Measurements from ENCODE around the gene STEAP3. TPM values are rescaled to one million over a fixed set of nuclear protein-coding genes. Genes with fewer than 3 reads are reported as not detected.
A peak's percentile ranks its signal among the peaks of the same experiment; 100 is the strongest.

Gene STEAP3
- total RNA-seq, 1 donor from 2014 or later, result 8.9 TPM

GRCh38 chr2:119224391-119225104, 914 bp downstream of the STEAP3 start:
- peaks cover 0 to 3% (median 0%) of the 10 kb centered on the region in 3 donors for H3K27me3 ChIP-seq (ENCODE audit: control insufficient read depth in 3 of 3, insufficient read depth in 3 of 3, low read length in 3 of 3)
- H3K4me3 ChIP-seq (ENCODE audit: low read length in 3 of 3), result peak overlapping the region; percentile 61 to 82 (median 79)
- peak overlapping the region; percentile 89 for H3K27ac ChIP-seq (ENCODE audit: low read depth, low read length)
- H3K36me3 ChIP-seq (ENCODE audit: control insufficient read depth in 3 of 3, insufficient read depth in 3 of 3, low read length in 3 of 3), result peaks cover 0 to 5% (median 0%) of the 10 kb centered on the region in 3 donors
- no peaks in the 10 kb centered on the region for H3K9me3 ChIP-seq (ENCODE audit: control insufficient read depth in 3 of 3, low read length in 3 of 3)
- peak overlapping the region; percentile 65 to 95 (median 88) for H3K9ac ChIP-seq (ENCODE audit: low read depth in 1 of 3, low read length in 3 of 3)
- H3K4me1 ChIP-seq (ENCODE audit: control insufficient read depth in 3 of 3, insufficient read depth in 3 of 3, low read length in 3 of 3), result peaks cover 38 to 63% (median 40%) of the 10 kb centered on the region in 3 donors

DNA sequence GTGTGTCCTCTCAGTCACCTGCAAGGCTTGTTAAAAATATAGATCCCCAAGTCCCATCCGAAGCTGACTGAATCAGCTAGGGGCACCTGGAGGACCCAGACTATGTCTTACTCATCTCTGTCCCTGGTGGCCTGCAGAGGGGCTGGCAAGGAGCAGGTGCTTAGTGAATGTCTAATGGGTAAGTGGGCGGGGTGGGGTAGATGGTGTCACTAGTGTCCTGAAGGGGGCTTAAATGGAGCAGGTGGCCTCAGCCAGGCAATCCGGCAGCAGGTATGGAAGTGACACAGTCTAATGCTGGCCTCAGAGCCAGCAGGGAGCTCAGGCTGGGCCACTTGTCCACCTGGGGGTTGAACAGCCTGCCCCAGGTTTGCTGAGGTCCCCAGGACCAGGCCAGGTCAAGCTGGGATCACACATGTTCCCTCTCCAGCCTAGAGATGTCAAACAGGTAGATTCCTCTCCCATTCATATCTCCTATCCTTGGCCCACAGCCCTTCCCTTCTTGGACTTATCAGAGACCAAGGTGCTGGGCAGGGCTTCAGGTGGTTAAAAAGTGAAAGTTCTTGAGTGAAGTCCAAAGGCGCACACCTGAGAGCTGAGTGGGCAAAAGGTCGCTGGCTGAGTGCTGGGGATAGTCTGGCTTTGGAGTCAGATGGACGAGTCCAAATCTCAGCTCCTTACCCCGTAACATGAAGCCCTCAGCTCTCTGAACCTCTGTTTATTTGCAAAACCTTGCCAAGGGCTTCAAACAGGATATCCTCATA, 1.7 kb downstream of the STEAP3 start:
- peaks cover 45 to 70% (median 47%) of the 10 kb centered on the region in 3 donors for H3K4me1 ChIP-seq (ENCODE audit: control insufficient read depth in 3 of 3, insufficient read depth in 3 of 3, low read length in 3 of 3)
- H3K36me3 ChIP-seq (ENCODE audit: control insufficient read depth in 3 of 3, insufficient read depth in 3 of 3, low read length in 3 of 3), result peaks cover 0 to 5% (median 0%) of the 10 kb centered on the region in 3 donors
- no peaks in the 10 kb centered on the region for H3K9me3 ChIP-seq (ENCODE audit: control insufficient read depth in 3 of 3, low read length in 3 of 3)
- peak overlapping the region; percentile 66 to 95 (median 88) for H3K9ac ChIP-seq (ENCODE audit: low read depth in 1 of 3, low read length in 3 of 3)
- peak overlapping the region; percentile 89 for H3K27ac ChIP-seq (ENCODE audit: low read depth, low read length)
- peak overlapping the region; percentile 48 to 79 (median 52) for H3K4me3 ChIP-seq (ENCODE audit: low read length in 3 of 3)
- H3K27me3 ChIP-seq (ENCODE audit: control insufficient read depth in 3 of 3, insufficient read depth in 3 of 3, low read length in 3 of 3), result peaks cover 0 to 3% (median 0%) of the 10 kb centered on the region in 3 donors

DNA sequence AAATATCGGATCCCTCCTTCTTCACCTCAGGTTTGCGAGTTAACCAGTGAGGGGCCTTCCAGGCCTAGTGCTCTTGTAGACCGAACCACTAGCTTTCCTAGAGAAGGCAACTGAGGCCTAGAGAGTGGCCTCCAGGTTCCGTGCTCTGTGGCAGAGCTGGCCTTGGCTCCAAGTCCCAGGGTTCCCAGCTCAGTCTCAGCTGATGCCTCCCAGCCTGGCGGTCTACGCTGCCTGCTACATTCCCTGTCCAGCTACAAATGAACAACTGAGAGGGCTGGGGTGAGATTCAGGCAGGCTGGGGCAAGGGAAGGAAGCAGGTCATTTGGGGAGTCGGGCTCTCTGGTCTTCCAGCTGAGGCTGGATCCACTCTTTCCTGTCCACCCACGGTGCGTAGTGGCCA, 2.3 kb downstream of the STEAP3 start:
- H3K27me3 ChIP-seq (ENCODE audit: control insufficient read depth in 3 of 3, insufficient read depth in 3 of 3, low read length in 3 of 3), result peaks cover 0 to 3% (median 0%) of the 10 kb centered on the region in 3 donors
- no peaks in the 10 kb centered on the region for H3K9me3 ChIP-seq (ENCODE audit: control insufficient read depth in 3 of 3, low read length in 3 of 3)
- peak overlapping the region; percentile 4 for H3K27ac ChIP-seq (ENCODE audit: low read depth, low read length)
- peaks cover 51 to 76% (median 54%) of the 10 kb centered on the region in 3 donors for H3K4me1 ChIP-seq (ENCODE audit: control insufficient read depth in 3 of 3, insufficient read depth in 3 of 3, low read length in 3 of 3)
- H3K4me3 ChIP-seq (ENCODE audit: low read length in 3 of 3), result peak overlapping the region; percentile 35 to 79 (median 48)
- H3K9ac ChIP-seq (ENCODE audit: low read depth in 1 of 3, low read length in 3 of 3), result peak overlapping the region in 2 of 3 donors; percentile 66 to 95
- peaks cover 0 to 5% (median 0%) of the 10 kb centered on the region in 3 donors for H3K36me3 ChIP-seq (ENCODE audit: control insufficient read depth in 3 of 3, insufficient read depth in 3 of 3, low read length in 3 of 3)

DNA sequence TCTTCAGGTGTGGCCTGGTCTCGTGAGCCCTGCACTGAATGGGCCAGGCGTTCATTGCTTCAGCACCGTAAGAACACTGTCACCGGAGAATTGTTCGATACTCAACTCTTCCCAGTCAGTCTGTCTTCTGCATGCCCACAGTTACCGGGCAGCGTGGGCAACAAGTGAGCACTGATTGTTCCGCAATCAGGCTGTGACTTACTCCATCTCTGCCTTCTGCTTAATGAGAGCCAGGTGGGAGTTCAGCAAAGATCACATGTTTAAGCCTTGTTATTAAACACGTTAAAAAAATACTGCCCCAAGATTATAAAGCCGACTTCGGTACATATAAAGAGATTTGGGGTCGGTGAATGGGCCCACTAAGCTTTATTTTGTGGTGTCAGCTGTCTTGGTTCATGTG, 3.7 kb downstream of the STEAP3 start:
- Histone ChIP-seq H3K36me3 (ENCODE audit: control insufficient read depth in 3 of 3, insufficient read depth in 3 of 3, low read length in 3 of 3) (peaks cover 0 to 5% (median 0%) of the 10 kb centered on the region in 3 donors), H3K27me3 (ENCODE audit: control insufficient read depth in 3 of 3, insufficient read depth in 3 of 3, low read length in 3 of 3) (peaks cover 0 to 3% (median 0%) of the 10 kb centered on the region in 3 donors), H3K4me3 (ENCODE audit: low read length in 3 of 3) (no peak overlapping the region), H3K9ac (ENCODE audit: low read depth in 1 of 3, low read length in 3 of 3) (no peak overlapping the region), H3K4me1 (ENCODE audit: control insufficient read depth in 3 of 3, insufficient read depth in 3 of 3, low read length in 3 of 3) (peaks cover 58 to 88% (median 64%) of the 10 kb centered on the region in 3 donors), H3K27ac (ENCODE audit: low read depth, low read length) (no peak overlapping the region), H3K9me3 (ENCODE audit: control insufficient read depth in 3 of 3, low read length in 3 of 3) (no peaks in the 10 kb centered on the region)

DNA sequence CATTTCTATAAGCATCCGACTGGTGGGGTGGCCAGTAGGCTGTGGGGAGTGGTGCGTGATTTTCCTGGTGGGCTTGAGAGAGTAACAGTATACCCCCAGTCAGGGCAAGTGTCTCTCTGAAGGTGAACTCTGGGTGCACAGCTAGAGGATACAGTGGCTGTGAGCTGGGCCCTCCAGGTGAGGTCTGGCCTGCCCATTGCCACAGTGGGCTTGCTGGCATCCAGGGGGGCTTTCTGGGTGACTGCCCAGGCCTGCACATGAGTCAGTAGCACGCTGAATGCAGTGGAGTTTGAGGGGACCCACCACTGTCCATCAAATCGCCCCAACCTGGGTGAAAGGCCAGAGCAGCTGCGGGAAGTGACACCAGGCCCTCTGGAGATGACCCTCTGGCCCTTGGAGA, 4.5 kb downstream of the STEAP3 start:
- no peaks in the 10 kb centered on the region for H3K9me3 ChIP-seq (ENCODE audit: control insufficient read depth in 3 of 3, low read length in 3 of 3)
- peaks cover 0 to 3% (median 0%) of the 10 kb centered on the region in 3 donors for H3K27me3 ChIP-seq (ENCODE audit: control insufficient read depth in 3 of 3, insufficient read depth in 3 of 3, low read length in 3 of 3)
- H3K9ac ChIP-seq (ENCODE audit: low read depth in 1 of 3, low read length in 3 of 3), result peak overlapping the region in 1 of 3 donors; percentile 50
- no peak overlapping the region for H3K27ac ChIP-seq (ENCODE audit: low read depth, low read length)
- H3K4me3 ChIP-seq (ENCODE audit: low read length in 3 of 3), result no peak overlapping the region
- peaks cover 0 to 5% (median 0%) of the 10 kb centered on the region in 3 donors for H3K36me3 ChIP-seq (ENCODE audit: control insufficient read depth in 3 of 3, insufficient read depth in 3 of 3, low read length in 3 of 3)
- peaks cover 63 to 92% (median 71%) of the 10 kb centered on the region in 3 donors for H3K4me1 ChIP-seq (ENCODE audit: control insufficient read depth in 3 of 3, insufficient read depth in 3 of 3, low read length in 3 of 3)

DNA sequence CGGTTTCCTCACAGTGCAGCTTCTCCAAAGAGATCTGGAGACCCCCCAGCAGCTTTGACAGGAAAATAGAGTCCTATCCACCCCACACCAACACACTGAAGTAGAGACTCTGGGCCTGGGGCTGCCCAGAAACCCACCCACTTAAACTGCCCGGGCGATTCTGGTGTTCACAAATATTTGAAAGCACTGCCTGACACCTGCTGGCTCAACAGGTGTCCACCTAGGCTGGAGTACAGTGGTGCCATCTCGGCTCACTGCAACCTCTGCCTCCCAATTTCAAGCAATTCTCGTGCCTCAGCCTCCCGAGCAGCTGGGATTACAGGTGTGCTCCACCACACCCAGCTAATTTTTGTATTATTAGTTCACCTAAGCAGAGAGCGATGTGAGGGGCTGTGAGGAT, 5.3 kb downstream of the STEAP3 start:
- Histone ChIP-seq H3K27ac (ENCODE audit: low read depth, low read length) (peak overlapping the region; percentile 17), H3K4me1 (ENCODE audit: control insufficient read depth in 3 of 3, insufficient read depth in 3 of 3, low read length in 3 of 3) (peaks cover 72 to 94% (median 80%) of the 10 kb centered on the region in 3 donors), H3K27me3 (ENCODE audit: control insufficient read depth in 3 of 3, insufficient read depth in 3 of 3, low read length in 3 of 3) (peaks cover 0 to 3% (median 0%) of the 10 kb centered on the region in 3 donors), H3K36me3 (ENCODE audit: control insufficient read depth in 3 of 3, insufficient read depth in 3 of 3, low read length in 3 of 3) (peaks cover 0 to 5% (median 0%) of the 10 kb centered on the region in 3 donors), H3K4me3 (ENCODE audit: low read length in 3 of 3) (no peak overlapping the region), H3K9me3 (ENCODE audit: control insufficient read depth in 3 of 3, low read length in 3 of 3) (no peaks in the 10 kb centered on the region), H3K9ac (ENCODE audit: low read depth in 1 of 3, low read length in 3 of 3) (no peak overlapping the region)

GRCh38 chr2:119229716-119230115, 6.1 kb downstream of the STEAP3 start:
- H3K4me1 ChIP-seq (ENCODE audit: control insufficient read depth in 3 of 3, insufficient read depth in 3 of 3, low read length in 3 of 3), result peaks cover 72 to 94% (median 80%) of the 10 kb centered on the region in 3 donors

GRCh38 chr2:119230219-119231185, 6.9 kb downstream of the STEAP3 start:
- Histone ChIP-seq H3K9me3 (ENCODE audit: control insufficient read depth in 3 of 3, low read length in 3 of 3) (no peaks in the 10 kb centered on the region), H3K9ac (ENCODE audit: low read depth in 1 of 3, low read length in 3 of 3) (peak overlapping the region in 2 of 3 donors; percentile 40 to 64), H3K27me3 (ENCODE audit: control insufficient read depth in 3 of 3, insufficient read depth in 3 of 3, low read length in 3 of 3) (no peaks in the 10 kb centered on the region), H3K36me3 (ENCODE audit: control insufficient read depth in 3 of 3, insufficient read depth in 3 of 3, low read length in 3 of 3) (peaks cover 0 to 5% (median 0%) of the 10 kb centered on the region in 3 donors), H3K4me3 (ENCODE audit: low read length in 3 of 3) (peak overlapping the region; percentile 24 to 41 (median 36)), H3K27ac (ENCODE audit: low read depth, low read length) (peak overlapping the region; percentile 9), H3K4me1 (ENCODE audit: control insufficient read depth in 3 of 3, insufficient read depth in 3 of 3, low read length in 3 of 3) (peaks cover 72 to 94% (median 80%) of the 10 kb centered on the region in 3 donors)

More at GRCh38 chr2:119229716-119230115, 6.1 kb downstream of the STEAP3 start:
- no peak overlapping the region for H3K4me3 ChIP-seq (ENCODE audit: low read length in 3 of 3)
- peaks cover 0 to 5% (median 0%) of the 10 kb centered on the region in 3 donors for H3K36me3 ChIP-seq (ENCODE audit: control insufficient read depth in 3 of 3, insufficient read depth in 3 of 3, low read length in 3 of 3)
- no peaks in the 10 kb centered on the region for H3K9me3 ChIP-seq (ENCODE audit: control insufficient read depth in 3 of 3, low read length in 3 of 3)
- peaks cover 0 to 3% (median 0%) of the 10 kb centered on the region in 3 donors for H3K27me3 ChIP-seq (ENCODE audit: control insufficient read depth in 3 of 3, insufficient read depth in 3 of 3, low read length in 3 of 3)
- H3K9ac ChIP-seq (ENCODE audit: low read depth in 1 of 3, low read length in 3 of 3), result no peak overlapping the region
- H3K27ac ChIP-seq (ENCODE audit: low read depth, low read length), result no peak overlapping the region
